ENCODE results near the gene CHD1L.
"Not testable (repeated sequence)": the region's sequence is repeated elsewhere in the genome, so short reads cannot be mapped to it uniquely, and the experiment has no call there.

CHD1L gene

DNA sequence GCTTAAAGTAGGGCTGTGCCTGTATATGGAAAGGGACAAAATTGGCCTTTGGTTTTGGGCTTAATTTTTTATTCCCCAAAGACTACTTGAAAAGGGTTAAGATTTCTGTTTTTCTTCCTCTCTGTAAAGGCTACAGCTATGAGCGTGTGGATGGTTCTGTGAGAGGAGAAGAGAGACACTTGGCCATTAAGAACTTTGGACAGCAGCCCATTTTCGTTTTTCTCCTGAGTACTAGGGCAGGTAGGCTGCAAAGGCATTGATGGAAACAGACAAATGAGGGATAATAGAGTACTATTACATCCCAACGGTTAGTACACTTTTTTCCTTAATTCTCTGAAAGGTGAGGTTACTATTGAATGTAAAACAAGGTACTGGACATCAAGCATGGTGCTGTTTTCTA is 29.6 kb downstream of the CHD1L start:
- no peak for DNase-seq

DNA sequence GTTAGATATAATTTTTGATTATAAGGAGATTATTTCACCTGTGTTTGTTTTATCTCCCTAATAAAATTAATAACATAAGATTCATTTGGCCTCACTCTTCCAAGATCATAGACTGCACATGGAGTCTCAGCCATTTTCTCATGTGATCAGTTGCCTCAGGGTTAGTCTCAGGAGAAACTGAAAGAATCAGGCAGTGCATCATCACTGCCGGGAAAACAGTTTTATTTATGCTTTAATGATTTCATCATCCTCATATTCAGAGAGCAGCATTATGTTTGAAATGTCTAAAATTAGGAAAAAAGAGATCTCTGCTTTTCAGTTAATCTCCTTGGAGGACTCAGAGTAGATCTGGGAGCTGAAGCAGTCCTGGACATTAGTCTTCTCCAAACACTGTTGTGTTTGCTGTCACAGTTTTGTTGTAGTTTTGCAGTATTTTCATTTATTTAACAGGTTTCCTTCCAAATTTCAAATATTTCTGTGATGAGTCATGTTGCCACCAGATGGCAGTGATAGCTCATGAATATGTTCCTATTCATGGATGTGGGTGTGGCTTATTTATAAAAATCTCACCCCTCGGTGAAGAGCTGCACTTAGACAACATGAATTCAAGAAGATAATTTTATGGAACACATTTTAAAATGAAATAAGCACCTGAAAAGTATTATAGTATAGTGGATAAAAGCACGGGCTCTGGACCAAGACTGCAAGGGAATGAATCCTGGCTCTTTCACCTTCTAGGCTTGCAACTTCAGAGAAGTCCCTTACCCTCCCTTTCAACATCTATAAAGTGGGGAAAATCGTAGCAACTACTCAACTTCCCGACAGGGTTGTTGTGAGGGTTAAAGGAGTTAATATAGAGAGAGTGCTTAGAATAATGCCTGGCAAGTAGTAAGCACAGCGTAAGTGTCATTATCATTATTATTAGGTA is 31.2 kb downstream of the CHD1L start:
- peak; percentile 54 for DNase-seq

DNA sequence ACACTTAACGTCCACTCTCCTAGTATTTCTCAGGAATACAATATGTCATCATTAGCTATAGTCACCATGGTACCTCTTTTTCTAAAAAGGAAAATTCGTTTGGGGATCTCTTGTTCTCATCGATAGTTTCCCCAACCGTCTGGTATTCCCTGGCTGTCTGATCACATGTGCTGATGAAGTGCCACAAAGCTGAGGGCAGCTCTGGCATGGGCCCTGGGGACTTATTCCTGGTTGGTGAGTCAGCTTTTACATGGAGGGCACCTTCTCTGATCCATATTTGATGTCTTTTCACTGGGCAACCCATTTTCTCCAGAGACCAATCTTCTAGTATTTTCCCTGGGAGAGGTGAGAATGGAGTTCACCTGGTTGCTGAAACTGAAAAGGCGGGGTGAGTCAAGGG is 39.5 kb downstream of the CHD1L start:
- no peak for DNase-seq

DNA sequence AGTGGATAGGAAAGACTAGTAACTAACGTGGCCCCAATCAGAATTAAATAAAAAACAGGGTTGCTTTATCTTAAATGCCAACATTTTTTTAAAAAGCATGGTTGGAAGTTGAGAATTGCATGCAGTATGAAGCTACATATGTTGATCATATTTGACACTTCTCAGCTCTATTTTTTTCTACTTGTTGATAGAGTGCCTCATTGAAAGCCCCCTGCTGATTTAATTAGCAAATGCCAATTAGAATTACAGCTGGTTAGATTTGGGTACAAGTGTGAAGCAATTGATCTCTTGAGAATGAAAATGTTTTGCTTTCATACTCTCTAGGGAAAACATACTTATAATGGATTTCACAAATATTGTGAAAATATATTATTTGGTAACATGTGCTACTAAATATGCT is 40.5 kb downstream of the CHD1L start:
- no peak for DNase-seq

DNA sequence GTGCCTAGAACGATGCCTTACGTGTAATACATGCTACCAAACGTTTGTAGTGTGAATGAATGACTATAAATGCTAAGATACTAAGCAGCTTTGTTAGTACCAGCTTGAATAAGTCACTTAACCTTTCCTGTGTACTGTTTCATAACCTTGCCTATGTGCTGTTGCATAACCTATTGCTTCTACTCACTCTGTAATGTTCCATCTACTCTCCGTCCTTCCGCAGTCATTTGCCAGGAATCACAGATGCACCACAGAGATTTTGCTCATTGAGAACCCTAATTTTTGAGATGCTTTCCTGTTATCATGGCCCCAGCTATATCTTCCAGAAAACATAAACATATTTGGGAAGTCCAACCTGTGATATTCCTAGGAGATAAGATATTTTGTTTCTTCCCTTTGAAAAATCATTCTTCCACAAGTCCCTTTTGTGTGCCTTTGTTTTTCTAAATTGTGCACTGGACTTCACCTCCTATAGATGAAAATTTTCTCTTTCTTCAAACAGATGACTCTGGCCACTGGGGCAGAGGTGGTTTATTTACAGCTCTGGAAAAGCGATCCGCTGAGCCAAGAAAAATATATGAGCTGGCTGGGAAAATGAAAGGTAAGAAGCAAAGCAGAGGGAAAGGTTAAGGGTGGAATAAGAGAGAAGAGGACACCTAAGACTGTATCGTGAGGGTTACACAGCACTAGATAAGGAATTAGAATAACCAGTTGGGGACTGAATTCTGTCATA is 44.8 kb downstream of the CHD1L start:
- no peak for DNase-seq

DNA sequence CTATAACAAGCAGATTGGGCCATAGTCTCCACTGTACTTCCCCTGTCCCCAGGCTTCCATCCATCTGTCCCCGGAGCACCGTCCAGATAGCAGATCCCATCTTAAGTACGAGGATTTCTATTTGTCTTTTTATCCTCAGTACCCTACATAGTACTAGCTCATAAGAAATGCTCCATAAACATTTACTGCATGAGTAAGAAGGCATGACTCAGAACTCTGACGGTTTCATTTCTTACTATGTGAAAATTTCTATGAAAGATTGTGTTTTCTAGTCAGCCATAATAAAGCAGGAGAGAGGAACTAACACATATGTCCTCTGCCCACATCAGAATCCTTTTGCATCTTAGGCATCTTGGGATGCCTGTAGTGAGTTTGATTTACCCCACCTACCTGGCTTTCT is 49.5 kb downstream of the CHD1L start:
- DNase-seq, result no peak

DNA sequence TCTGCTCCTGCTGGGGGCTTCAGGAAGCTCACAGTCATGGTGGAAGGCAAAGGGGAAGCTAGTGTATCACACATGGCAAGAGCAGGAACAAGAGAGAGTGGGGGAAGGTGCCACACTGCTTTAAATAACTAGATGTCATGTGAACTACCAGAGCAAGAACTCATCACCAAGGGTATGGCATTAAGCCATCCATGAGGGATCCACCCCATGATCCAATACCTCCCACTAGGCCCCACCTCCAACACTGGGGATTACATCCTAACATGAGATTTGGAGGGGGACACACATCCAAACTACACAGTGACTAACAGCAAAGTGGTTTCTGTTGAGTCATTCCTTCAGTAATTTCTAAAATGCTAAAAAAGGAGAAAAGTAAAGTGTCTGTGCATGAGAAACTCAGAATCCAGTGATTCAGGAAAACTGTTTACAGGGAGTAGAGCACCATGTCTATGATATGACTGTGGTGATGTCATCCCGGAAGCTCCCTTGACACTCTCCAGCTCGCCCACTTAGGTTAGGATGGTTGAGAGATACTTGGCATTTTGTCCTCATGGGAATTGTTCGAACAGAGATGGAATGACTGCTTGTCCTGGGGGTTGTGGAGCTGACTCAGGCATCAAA is 50.3 kb downstream of the CHD1L start:
- no peak for DNase-seq

DNA sequence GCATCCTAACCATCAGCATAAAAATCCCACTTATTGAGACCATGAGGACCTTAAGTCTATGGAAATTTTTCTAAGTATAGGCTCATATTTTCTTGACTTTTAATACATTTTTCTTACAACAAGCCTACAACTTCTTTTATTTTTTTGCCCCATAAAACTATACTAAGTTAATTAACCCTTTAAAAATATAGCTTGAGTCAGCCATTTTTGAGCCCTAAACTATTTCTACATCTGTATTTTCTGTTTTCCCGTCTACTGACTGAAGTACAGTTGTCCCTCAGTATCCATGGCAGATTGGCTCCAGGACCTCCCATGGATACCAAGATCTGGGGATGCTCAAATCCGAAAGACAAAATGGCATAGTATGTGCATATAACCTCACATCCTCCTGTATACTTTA is 55.0 kb downstream of the CHD1L start:
- DNase-seq, result no peak

DNA sequence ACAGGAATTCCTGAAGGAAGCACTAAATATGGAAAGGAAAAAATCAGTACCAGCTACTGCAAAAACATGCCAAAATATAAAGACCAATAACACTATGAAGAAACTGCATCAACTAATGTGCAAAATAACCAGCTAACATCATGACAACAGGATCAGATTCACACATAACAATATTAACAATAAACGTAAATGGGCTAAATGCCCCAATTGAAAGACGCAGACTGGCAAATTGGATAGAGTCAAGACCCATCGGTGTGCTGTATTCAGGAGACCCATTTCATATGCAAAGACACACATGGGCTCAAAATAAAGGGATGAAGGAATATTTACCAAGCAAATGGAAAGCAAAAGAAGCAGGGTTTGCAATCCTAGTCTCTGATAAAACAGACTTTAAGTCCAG is 63.3 kb downstream of the CHD1L start:
- DNase-seq, result not testable (repeated sequence)

DNA sequence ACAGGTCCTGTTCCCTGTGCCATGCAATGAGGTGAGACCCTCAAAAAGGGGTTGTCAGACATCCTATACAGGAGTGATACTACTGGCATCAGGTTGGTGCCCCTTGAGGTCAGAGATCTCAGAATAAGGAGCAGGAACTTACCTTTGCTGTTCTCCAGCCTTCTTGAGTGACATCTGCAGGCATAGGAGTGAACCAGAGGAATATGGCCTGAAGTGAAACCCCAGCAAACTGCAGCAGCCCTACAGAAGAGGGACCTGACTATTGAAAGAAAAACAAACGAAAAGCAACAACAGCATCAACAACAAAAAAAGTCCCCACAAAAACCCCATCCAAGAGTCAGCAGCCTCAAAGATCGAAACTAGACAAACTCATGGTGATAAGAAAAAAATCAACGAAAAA is 74.5 kb downstream of the CHD1L start:
- DNase-seq, result no peak

DNA sequence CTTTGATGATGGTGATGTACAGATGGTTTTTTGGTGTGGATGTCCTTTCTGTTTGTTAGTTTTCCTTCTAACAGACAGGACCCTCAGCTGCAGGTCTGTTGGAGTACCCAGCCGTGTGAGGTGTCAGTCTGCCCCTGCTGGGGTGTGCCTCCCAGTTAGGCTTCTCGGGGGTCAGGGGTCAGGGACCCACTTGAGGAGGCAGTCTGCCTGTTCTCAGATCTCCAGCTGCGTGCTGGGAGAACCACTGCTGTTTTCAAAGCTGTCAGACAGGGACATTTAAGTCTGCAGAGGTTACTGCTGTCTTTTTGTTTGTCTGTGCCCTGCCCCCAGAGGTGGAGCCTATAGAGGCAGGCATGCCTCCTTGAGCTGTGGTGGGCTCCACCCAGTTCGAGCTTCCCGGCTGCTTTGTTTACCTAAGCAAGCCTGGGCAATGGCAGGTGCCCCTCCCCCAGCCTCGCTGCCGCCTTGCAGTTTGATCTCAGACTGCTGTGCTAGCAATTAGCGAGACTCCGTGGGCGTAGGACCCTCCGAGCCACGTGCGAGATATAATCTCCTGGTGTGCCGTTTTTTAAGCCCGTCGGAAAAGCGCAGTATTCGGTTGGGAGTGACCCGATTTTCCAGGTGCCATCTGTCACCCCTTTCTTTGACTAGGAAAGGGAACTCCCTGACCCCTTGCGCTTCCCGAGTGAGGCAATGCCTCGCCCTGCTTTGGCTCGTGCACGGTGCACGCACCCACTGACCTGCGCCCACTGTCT is 84.6 kb downstream of the CHD1L start:
- not testable (repeated sequence) for DNase-seq

DNA sequence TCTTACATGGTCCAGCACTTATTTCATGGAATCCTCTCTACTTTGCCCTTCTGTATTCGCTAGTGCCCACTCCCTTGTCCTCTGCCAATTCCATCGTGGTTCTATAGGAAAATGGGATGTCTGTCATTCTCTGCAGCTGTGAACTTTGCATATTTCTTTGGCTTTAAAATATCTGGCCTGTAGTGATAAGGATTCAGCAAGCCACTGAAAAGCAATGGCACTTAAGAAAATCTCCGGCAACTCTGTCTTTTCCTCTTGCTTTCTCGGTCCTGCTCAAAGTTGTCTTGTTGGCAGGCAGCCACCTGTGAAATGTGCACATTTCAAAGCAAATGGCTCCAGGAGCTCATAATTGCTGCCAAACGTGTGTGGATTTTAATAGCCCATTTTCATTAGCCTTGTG is 91.8 kb downstream of the CHD1L start:
- no peak for DNase-seq

DNA sequence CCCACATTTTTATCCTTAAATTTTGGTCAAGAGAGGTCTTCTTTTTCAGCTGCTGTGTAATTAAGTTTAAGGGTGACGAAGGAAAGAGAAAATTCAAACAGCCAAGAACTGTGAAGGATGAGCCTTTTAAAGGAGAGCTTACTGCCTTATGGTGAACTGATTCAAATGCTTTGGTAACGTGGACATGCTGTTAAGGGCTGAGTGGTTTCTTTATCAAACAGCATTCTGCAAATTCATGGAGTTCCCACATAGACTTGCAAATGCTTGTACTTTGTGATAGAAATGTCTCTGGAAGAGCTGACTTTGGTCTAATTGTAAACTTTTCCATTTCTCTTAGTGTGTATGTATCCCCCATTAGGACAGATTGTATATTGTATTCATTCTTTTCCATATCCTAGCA is 93.8 kb downstream of the CHD1L start:
- no peak for DNase-seq

DNA sequence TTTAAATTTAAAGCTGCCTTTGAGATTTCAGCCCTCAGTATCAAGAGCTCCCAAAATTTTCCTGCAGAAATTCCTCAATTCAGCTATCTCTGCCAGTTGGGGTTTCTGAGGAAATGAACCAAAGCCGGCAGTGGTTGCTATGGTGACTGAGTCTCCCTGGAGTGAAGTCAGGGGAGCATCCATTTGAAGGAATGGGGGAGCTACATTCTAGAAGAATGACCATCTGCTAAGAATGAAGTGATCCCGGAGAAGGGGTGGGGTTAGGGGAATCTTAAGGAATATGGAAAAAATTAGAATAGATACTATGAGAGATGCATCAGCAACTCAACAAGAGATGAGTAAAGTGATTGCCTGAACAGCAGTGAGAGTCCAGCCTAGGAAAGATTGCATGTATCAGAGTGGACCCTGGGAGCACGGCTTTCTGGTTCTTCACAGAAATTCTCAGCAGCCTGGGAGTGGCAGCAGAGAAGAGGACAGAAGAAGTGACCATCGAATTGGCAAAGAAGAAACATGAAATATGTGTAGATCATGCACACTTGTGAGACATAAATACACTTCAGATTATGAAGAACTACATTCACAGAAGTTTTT is 94.7 kb downstream of the CHD1L start:
- DNase-seq, result no peak

DNA sequence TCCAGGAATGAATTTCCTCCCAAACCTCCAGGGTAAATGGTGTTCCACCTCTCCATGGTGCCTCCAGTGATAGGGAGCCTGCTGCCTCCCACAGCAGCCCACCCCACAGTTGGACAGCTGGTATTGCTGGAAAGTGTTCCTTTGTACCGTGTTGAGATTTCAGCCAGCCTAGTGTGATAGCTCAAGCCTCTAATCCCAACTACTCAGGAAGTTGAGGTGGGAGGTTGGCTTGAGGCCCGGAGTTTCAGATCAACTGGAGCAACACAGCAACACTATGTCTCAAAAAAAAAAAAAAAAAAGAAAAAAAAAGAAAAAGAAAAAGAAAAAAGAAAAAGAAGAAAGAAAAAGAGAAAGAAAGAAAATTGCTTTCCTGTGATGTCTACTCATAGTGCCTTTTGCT is 96.1 kb downstream of the CHD1L start:
- DNase-seq, result no peak

DNA sequence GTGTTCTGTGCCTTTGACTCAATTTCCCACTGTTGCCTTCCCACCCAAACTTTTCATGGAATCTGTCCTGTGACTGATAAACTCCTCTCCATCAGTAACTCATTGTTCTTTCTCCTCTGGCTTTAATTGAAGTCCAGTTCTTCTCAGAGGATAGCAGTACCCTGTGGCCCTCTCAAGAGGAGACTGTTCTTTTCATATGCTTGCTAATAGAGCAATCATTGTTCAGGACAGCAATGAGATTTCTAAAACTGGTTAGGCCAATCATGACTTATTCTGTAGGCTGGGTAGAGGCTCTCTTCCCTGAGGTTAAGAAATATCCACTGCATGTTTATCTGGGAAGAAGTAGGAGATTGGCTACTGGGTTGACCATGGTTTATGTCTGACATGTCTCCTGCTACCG is 98.8 kb downstream of the CHD1L start:
- DNase-seq, result no peak
